ENCODE results near the gene UBE2E2.
"Not testable (repeated sequence)": the region's sequence is repeated elsewhere in the genome, so short reads cannot be mapped to it uniquely, and the experiment has no call there.

The UBE2E2 gene

DNA sequence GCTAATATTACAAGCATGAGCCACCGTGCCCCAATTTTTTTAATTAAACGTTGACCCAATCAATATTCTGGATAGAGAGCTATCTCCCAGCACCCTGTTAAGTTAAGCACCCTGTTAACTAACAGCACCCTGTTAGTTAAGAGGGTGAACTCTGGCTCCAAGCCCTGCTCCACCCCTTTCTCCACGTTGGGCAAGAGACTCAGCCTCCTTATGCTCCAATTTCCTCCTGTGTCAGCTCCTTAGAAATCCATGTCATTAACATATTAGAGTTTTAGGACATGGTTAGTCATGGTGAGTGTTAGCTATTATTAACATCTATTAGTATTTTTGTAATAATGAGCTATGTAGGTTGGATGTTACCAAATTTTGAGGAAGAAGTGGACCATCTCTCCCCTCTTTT is 385.4 kb downstream of the UBE2E2 start:
- DNase-seq (ENCODE audit: low read depth) = no peak

DNA sequence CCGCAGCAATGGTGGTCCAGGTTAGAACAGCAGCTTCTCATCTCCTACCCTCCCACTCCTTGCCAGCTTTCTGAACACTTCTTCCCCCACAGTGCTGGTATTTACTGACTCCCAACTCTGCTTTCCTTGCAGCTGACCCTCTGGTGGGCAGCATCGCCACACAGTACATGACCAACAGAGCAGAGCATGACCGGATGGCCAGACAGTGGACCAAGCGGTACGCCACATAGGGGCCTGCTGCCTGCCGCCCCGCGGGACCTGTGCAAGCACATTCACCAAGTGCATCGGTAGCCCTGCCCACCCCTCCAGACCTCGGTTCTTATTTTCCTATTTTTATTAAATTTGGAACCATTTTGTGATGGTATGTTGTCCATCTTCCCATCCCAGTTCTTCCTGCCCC is 386.5 kb downstream of the UBE2E2 start:
- DNase-seq (ENCODE audit: low read depth) = no peak

DNA sequence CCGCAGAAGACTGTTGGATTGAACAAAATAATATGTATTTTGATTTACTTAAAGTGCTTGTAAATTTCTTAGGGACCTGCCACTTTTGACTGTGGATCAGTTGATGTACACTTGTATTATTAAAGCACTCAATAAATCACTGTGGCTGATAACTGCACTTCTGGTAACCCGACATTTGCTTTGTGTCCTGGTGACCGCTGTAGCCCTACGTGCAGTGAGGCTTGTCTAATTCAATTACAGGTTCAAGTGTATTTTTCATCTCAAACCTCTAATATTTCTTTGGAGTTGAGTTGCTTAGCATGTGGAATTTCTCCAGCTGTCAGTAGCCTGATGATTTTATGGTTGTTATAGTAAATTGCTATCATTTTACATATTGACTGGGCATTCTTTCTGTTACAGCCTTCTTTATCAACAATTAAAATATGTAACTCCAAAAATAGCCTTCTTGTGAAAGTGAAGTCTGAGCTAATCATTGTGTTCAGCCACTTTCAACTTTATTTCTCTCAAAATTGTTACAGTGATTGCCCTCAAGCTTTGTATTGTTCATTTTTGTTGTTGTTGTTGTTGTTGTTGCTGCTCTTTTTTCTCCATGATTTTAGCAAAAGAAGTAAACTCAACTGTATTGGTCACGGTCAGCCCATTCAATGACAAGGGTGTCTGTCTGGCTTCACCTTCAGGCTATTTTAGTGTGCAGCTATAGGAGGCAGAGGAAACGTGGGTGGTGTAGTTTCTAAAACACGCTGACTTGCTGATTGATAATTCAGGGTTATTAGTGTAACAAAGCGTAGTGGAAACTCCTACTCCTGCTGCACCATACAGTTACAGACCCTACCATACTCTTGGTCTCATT is 387.5 kb downstream of the UBE2E2 start:
- DNase-seq (ENCODE audit: low read depth) = no peak

DNA sequence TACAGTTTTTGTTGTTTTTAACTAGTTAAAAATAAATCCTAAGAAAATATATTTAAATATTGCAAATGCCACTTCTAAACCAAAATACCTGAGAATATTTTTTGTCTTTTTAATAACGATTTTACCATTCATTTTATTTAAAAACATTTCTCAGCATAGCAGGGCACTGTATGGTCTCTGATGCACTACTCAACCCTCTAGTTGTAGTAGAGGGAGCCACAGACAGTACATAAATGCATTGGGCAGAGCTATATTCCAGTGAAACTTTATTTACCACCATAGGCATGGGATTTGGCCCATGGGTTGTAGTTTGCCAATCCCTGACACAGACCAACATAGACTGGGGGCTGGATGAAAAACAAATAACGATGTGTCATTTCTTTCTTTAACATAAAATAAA is 388.2 kb downstream of the UBE2E2 start:
- no peak for DNase-seq (ENCODE audit: low read depth)

DNA sequence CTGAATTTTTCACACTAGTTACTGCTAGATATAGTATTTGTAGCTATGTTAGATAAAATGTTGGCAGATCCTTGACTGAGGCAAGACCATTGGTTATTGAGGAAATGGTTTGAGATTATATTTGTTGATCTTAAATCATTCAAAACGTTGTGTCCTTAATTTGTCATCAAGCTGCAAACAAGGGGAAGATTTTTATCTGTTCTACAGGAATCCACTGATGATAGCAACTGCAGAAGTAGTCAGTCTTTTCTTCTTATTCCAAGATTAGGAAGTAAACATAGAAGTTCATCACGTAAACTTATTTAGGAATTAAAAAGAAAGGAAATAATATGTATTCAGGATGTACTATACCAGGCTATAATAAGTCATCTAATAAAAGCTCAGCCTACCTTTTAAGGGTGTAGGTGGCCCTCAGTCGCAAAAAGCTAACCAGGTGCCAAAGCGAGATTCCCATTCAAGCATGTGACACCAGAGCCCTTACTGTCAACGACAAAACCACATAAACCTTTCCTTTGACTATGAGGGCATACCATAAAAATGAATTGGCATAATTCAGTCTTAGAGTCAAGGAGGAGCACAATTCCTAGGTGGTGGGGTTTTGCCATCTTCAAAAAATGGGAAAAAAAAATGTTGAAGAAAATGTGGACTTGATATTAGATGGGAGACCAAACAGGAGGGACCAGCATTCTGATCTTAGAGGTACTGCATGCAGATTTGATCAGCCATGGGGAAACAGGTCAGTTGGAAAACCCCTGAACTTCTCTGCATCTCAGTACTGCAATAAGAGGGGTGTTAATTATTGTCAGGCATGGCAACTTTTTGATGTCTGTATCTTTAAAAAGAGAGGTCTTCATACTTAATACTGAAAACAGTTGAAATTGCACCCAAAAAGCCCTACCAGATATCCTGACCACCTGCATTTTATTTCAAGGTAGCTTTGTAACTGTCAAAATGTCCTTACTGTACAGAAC is 390.1 kb downstream of the UBE2E2 start:
- no peak for DNase-seq (ENCODE audit: low read depth)

DNA sequence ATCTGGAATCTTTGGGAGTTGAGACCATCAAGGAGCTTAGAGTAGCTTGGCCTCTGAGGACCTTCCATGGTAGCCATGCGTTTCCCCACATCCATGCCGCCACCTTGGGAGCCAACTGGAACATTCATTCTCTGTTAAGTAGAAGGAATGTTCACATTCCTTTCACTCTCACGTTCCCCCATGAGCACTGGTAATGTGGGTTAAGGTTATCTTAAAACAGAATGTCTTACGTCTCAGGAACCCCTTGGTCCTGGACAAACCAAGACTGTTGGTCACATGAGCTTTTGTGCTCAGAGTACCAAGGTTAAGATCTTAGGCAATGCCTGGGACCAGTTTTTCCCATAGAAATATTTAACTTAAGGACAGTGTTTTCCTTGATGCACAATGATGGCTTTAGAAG is 390.9 kb downstream of the UBE2E2 start:
- DNase-seq (ENCODE audit: low read depth) = no peak

DNA sequence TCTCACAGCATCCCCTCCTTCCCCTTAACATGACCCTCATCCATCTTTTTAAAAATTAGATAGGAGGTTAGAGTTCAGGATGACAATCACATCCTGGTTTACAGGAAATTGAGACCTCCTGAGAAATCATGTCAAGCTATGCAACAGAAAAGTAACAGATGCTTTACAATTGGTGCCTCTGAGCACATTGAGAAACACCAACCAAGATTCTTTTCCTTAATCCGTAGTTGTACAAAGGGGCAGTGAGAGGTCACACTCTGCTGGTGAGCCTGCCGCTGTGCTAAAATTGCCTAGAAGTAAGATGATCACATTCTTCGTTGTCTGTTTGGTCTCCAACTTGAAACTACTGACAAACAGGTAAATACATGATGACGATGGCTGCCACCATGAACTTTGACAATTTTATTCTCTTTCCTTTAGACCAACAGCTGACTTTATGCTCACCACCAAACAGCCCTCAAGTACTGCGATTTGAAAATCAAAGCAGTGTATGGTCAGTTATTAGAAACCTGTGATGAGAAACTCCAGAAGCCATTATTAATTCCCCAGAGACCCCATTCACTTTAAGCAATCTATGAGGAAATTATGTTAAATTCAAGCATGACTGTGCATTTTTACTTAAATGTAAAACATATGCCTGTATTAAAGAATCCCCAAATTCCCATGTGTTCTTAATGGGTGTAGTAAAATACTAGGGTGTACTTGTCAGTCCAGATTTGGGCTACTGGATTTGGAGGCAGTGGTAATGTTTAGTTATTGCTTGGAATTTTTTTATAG is 392.0 kb downstream of the UBE2E2 start:
- DNase-seq (ENCODE audit: low read depth) = no peak

DNA sequence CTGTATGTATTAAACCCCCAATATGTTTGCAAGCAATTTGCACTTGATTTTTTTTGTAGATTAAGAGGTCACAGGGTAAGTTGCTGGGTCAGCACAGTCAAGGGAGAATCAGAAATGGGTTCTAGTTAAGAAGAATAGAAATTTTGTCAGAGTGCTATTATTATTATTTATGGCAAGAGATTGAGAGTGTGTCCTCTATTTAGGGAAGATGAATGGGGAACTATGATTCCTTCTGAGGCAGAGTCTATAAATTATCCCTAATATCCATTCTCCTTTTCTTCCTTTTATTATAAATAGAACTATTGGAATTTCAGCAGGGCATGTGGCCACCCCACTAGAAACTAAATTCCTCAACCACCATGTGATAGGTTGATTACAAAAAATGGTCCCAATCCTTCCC is 392.7 kb downstream of the UBE2E2 start:
- no peak for DNase-seq (ENCODE audit: low read depth)

DNA sequence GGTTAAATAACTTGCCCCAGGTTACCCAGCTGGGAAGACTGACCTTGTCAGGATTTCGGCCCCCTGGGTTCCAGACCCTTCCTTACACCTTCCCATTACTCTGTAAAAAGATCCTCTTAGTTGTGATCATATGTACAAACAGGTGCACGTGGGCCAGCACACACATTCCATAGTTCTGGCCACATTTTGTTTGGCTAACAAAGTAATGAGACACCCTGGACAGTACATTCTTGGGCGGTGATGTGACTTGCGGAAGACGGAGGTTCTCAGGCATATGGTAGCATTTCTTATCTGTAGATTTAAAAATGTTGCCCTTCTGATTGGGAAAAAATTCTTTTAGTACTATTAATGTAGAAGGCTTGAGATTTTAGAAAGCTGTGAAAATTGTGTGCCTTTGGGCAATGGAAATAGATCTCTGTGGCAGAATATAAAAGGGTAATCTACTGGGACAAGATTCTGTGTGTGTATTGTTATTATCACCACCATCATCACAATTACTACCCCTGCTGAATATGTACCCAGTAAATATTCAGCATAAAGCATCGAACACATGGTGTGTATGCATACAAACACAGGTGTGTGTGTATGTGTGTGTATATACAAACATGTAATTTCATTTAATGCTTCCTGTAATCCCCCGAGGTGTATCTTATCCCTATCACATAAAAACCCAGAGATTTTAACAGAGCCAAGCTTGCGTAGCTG is 397.2 kb downstream of the UBE2E2 start:
- DNase-seq (ENCODE audit: low read depth) = no peak

DNA sequence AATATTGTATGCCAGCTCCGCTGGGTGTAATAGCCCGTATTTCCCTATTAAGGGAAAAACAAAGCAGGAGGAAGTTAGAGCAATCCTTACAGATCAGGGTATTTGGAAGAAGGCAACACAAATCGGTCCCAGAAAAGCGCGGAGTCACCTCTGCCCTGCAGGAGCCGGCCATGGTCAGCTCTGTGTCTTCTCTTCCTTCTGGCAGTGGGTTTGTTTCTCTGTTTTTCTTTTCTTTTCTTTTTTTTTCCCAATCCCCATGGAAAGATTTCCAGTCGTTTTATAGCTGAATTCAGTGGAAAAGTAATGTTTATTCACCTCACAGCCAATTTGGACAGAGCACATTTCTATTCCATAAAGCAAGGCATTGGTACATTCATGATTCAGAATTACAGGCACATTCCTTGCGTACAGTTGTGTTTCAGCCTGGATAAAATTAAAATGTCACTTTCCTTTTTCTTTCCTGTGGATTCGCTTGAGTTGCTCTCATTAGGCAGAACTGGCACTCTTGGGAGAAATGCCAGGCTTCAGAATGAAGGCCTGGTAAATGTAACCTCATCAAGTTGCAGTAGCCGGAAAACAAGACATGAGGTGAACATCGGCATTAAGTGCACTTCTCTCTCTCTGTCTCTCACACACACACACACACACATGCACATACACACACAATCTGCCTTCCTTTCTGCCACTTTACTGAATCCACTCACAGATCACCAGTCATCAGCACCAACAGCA is 398.1 kb downstream of the UBE2E2 start:
- no peak for DNase-seq (ENCODE audit: low read depth)

DNA sequence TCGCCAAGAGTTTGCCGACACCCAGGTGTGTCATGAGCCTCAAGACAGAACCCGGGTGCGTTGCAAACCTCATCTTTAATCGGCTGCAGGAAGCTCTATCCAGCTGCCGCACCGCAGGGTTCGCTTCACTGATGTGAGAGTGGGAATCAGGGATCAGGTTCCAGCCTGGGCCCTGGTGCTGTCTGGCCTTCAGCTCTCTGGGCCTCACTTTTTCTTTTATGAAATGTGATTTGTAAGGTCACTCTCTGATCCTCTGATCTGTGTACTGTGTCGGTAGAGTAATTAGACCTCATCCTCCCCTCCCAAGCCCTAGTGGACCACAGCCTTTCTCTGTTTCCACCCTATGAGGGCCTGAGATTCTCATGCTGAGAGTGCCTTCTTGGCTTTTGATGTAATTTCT is 399.8 kb downstream of the UBE2E2 start:
- no peak for DNase-seq (ENCODE audit: low read depth)

DNA sequence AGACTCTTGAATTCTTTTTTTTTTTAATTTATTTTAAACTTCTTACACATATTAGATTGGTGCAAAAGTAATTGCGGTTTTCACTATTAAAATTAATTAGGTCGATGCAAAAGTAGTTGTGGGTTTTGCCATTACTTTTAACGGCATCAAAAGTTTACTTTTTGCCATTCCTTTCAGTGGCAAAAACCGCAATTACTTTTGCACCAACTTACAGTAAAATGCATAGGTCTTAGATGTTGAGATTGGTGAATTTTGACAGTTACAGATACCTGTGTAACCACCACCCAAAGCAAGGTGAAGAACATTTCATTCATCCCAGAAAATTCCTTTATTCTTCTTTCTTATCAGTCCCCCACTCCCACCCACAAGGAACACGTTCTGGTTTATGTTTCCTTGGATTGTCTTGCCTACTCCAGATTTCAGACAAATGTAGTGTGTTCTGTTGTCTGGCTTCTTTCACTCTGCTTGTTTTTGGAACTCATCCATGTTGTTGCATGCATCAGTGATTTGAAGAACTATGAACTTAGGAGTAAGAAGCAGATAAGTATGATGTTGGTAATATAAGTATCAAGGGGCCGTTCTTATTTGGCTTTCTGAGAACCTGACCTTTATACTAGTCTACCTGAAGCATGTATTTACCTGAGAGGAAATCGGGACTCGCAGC is 404.2 kb downstream of the UBE2E2 start:
- DNase-seq (ENCODE audit: low read depth) = no peak

DNA sequence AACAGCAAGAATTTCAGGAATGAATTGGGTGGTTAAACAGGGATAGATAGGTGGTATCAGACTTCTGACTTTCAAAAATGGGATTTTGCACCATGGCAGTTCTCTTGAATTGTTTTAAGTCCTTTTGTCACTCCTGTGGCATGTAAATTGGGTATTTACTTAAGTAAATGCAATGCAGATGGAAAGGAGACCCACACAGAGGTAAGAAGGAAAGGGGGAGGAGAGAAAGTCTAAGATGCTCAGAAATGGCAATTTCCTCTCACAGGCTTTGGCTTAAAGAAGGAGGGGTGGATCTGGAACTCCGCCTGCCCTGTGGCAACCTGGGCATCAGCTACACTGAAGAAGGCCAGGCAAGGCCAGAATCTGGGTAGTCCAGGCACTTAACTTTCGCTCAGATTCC is 405.5 kb downstream of the UBE2E2 start:
- no peak for DNase-seq (ENCODE audit: low read depth)

DNA sequence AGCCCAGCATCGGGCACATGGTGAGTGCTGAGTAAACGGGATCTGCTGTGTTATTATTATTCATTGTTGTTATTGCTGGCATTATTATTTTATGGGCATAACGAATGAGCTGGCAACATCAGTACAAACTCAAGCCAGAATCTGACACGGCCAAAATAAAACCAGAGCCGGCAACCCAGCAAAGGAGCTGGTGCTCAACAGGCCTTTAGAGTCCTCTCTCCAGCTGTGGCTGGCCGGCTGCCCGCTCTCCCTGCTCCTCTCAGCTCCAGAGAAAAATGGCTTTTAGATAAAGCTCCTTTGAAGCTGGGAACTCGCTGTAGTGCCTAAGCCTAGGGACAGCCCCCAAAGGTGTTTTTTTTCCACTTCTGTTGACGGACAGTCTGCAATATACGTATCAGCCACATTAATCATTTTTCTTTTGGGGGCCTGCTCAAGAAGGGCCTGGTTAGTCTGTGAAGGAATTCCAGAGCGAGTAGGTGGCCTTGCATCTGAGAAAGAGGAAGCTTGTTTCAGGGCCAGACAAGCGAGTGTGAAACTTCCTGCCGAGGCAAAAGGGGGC is 408.7 kb downstream of the UBE2E2 start:
- DNase-seq (ENCODE audit: low read depth) = no peak

DNA sequence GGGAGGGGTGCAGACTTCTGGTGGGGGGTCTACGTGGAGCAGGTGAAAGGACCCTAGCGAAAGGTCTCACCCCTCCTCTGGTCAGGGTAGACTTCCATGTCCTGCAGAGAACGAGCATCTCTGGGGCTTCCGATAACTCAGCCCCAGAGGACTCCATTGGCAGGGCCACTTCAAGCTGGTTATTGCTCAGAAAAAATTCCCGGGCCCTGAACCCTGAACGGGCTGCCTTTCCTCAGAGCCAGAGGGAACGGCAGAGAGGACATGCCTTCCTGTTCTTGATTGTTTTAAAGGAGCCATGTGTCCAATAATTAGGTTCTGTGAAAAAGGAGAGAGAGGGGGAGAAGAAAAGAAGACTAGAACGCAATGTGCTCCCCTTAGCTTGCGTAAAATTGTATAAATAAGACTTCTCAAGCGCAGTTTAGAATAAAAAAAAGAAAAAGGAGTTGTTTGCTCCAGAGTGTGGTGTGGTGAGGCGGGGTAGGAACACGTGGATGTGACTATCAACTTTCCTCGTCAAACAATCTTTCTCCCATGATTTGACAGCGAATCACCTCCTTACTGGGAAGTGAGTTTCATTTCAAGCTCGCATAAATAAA is 409.3 kb downstream of the UBE2E2 start:
- no peak for DNase-seq (ENCODE audit: low read depth)

DNA sequence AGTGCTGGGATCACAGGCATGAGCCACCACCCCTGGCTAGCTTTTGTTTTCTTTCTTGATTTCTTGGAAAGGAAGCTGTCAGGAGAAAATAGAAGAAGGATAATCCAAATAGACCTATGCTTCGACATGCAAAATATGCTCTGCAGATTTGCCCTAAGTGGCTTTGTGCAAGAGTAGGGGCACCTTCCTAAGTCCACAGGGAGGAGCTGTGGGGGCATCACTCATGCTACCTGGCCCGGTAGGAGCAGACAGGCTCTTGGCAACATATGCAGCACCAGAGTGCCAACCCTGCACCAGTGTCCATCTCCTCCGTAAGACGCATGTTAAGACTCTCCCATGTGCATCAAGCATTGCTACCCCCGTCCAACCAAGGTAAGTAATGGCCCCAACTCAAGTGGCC is 411.9 kb downstream of the UBE2E2 start:
- no peak for DNase-seq (ENCODE audit: low read depth)

DNA sequence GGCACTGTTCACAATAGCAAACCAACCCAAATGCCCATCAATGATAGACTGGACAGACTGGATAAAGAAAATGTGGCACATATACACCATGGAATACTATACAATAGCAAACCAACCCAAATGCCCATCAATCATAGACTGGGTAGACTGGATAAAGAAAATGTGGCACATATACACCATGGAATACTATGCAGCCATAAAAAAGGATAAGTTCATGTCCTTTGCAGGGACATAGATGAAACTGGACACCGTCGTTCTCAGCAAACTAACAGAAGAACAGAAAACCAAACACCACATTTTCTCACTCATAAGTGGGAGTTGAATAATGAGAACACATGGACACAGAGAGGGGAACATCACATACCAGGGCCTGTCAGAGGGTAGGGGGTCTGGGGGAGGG is 415.3 kb downstream of the UBE2E2 start:
- DNase-seq (ENCODE audit: low read depth) = not testable (repeated sequence)

DNA sequence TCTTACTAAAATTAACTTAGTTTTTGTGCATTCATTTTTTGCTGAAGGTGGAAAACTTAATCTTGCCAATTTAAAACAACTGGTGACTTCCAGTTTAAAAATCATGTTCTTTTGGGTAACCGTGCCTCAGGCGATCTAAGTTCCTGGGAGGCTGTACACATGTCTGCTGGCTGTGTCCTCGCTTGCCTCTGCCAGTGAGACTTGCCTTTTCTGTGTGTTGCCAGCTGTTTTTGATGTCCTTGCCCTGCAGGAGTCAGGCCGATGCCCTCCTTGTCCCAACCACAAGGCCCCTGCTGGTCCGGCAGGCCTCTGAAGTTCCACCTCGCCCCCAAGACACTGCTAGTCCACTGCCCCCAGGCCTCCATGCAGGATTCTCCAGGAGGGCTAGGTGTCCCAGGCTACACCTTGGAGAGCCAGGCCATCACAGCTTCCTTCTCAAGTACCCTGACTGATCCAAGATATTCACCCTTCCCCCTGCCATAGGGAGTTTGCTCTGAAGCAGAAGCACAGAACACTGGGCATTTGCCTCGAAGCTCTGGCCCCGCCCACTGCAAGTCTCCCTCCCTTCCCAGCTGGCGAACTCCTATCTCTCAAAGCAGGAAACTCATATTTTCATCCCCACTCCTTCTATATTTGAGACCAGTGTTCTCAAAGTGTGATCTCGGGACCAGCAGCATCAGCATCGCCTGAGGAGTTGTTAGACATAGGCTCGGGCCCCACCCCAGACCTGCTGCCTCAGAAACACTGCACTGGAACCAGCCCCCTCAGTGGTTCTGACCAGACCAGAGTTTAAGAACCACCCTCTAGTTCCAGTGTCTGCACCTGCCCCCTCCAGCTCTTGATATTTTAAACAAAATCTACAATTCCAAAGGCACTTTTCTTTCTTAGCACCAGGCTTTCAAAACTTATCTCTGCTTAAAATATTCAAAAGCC is 416.8 kb downstream of the UBE2E2 start:
- no peak for DNase-seq (ENCODE audit: low read depth)

DNA sequence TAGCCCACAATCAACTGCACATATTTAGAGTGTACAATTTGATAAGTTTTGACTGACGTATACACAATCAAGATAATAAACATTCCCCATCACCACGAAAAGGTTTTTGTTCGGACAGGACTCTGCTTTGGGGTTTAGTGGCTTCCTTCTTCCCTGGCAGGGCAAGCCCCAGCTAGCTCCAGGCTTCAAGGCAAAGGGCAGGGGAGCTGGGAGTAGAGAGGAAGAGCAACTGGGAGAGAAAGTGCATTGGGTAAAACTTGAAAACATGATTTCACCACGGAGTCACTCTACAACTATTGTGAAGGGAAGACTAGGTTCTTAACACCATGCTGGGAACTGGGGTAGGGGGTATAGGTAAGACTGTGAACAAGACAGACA is 417.5 kb downstream of the UBE2E2 start:
- no peak for DNase-seq (ENCODE audit: low read depth)
